ENCODE measurements around the gene RPH3AL.

- TF ChIP-seq CTCF (IDR thresholded peaks at IDR 0.05) (no peak), POLR2A (IDR thresholded peaks at IDR 0.05) (no peak)
Observed at GRCh38 chr17:260944-261343, 91.7 kb downstream of the RPH3AL start.

All from testis (tissue), 2 donors.